Skeletal muscle cell (primary cell): ENCODE results near the gene BIN1.
"Not testable (repeated sequence)": the region's sequence is repeated elsewhere in the genome, so short reads cannot be mapped to it uniquely, and the experiment has no call there.

ENCODE experiments used
- DNase-seq: peaks from one replicate; pipeline ENCODE4 v3.0.0-alpha.2; 2010; ENCODE audit warnings: low read depth
- H3K4me3 ChIP-seq: 2 replicates; pipeline ENCODE4 v1.5.1; 2011; ENCODE audit warnings: low read depth, mild to moderate bottlenecking, control low read depth, low read length, moderate library complexity

The BIN1 gene

GRCh38 chr2:127041259-127041970 is 65.5 kb downstream of the BIN1 start:
- DNase-seq: no peak
- no peak overlapping the region for H3K4me3 ChIP-seq

DNA sequence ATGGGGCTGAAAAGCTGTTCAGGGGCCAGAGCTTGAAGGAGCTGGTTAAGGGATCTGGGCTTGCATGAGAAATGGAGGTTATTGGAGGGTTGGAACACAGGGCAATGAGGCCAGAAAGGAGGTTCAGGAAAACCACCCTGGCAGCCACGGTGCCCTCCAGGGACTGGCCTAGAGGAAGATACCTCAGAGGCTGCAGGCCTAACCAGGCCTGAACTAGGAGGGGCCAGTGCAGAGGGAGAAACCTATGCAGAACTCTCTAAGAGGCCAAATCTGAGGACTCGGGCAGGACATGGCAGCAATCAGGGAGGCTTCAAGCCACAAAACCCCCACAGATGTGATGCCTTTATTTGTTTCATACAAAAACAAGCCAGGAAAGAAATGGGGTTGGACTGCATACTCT is 66.8 kb downstream of the BIN1 start:
- H3K4me3 ChIP-seq: no peak overlapping the region
- no peak for DNase-seq

- H3K4me3 ChIP-seq: no peak overlapping the region
- DNase-seq: no peak
These were observed 67.4 kb downstream of the BIN1 start for GRCh38 chr2:127039387-127040031.

GRCh38 chr2:127037476-127037875 is 69.5 kb downstream of the BIN1 start:
- DNase-seq: no peak
- H3K4me3 ChIP-seq: no peak overlapping the region

DNA sequence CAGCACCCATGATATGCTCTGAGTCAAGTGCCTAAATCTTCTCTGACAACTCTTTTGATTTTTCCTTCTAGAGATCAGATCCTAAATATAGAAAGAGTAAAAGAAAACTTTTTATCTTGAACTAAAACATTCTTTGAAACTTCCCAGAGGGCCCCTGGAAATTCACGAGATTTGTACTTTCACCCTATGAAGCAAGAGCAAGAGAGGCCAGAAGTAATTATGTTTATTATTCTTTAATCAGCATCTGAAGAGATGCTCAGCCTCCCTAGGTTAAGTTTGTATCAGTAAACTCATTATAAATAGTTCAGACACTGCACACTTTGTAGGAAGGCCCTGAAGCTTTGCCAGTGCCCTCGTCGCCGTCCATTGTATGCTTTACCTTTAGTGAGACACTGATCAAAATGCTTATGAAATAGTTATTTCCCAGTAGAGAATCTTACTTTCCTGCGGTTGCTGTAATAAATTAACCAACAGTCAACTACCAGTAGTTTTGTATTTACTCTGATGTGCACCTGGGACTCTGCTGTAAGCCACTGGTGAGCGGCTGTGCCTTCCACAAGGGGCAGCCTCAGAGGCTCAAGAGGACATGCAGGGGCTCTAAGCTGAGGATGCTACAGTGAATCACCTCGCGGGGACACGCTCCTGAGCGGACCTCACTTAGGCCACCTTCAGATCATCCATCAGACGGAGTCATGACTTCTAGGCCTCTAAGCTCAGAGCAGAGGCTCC is 71.9 kb downstream of the BIN1 start:
- H3K4me3 ChIP-seq: no peak overlapping the region
- no peak for DNase-seq

- no peak for DNase-seq
- no peak overlapping the region for H3K4me3 ChIP-seq
These were observed 72.9 kb downstream of the BIN1 start for GRCh38 chr2:127034051-127034450.

DNA sequence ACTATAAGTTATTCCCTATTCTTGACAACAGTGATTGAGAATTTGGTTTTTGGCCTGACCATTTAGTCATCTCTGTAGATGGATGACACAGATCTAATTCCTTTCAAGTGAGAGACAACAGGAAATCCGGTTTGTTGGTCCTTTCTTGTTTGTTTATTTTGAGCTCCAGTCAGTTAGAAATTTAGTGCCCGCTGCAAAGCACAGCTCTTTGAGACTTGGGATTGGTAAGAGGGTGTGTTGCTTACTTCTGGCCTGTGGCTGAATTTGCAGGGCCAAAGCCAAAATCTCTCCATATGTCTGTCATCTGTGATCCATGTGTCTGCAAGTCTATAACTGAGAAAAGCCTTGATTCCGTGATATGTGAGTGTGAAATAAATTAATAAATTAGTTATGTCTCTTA is 74.3 kb downstream of the BIN1 start:
- H3K4me3 ChIP-seq: no peak overlapping the region
- no peak for DNase-seq

DNA sequence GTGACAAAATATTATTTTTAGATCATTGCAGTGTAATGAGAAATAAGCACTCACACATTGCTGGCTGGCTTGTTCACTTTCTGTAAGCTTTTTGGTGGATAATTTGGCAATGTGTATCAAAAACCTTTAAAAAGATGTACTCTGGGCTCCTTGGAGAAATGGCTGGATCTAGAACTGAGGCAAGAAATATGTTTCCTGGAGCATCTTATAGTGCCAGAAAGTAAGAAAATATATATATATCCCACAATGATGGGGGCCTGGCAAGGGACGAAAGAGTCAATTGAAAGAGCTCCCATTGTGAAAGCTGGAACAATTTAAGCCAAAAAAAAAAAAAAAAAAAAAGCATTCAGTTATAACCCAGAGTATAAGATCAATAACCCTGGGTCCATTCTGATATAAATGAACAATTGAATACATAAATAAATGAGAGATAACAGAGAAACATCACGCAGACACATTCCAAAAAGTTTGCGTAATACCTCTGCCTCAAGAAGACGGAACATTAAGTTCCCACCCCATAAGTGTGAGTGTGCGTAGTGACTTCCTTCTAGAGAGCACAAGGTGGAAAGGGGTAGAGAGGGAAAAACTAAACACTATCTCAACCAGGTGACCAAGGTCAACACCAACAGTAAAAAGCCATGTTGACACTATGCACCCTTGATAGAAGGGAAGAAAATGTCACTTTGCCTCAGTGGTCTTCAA is 77.5 kb downstream of the BIN1 start:
- H3K4me3 ChIP-seq: no peak overlapping the region
- no peak for DNase-seq

DNA sequence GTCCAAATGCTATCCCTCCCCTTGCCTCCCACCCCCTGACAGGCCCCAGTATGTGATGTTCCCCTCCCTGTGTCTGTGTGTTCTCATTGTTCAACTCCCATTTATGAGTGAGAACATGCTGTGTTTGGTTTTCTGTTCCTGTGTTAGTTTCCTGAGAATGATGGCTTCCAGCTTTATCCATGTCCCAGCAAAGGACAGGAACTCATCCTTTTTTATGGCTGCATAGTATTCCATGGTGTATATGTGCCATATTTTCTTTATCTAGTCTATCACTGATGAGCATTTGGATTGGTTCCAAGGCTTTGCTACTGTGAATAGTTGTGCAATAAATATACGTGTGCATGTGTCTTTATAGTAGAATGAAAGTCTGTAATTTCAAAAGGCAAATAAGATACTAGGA is 78.2 kb downstream of the BIN1 start:
- not testable (repeated sequence) for H3K4me3 ChIP-seq, DNase-seq

DNA sequence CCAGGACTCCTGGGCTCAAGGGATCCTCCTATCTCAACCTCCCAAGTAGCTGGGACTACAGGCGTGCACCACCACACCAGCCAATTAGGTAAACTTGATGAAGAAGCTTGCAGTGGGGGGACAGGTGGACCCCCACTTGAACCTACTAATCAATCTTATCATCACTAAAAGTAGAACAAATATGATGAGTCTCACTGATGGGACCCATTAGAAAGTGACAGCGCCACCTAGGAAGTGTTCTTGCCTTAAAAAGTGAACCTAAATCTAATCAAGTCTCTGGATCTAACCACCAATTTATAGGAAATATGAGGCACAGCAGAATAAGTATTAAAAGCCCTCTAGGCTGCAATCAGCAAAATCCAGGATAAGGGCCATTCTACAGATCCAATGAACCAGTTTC is 79.2 kb downstream of the BIN1 start:
- DNase-seq: no peak
- H3K4me3 ChIP-seq: no peak overlapping the region

DNA sequence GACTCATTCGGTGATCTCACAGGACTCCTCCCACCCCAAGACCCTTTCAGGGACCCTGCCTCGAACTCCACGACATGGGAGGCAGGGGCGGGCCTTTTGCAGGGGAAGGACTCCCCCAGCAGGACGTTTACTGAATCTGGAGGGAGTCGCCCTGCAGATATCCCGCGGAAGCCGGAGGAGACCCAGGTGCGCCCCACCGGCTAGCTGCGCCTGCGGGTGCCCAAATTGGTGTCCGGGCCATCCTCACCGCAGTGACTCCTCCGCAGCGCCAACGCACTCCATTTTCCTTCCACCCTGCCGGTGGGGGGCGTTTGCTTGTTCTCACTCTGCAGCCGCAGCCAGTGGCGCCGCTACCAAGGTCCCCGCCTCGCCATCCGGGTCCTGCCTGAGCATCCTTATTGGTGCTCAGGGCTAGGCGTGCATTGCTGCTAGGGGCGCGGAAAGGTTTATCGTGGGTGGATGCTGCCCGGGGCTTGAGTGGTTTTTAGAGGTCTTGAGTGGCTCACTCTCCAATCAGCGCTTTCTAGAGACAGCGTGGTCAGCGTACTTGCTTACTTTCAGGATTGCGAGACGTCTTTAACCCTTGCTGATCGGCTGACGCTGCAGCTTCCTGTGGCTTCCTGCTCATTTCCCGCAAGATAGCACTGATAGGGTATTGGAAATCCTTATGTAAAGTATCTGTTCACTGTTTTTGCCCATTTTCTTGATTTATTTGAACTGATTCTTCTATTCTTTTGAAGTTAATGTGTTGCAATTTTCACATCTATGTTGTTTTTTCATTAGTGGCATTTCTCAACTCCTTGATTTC is 81.4 kb downstream of the BIN1 start:
- peak overlapping the region; percentile 54 for H3K4me3 ChIP-seq
- DNase-seq: peak; percentile 77

- H3K4me3 ChIP-seq: peak overlapping the region; percentile 54
- no peak for DNase-seq
These were observed 82.1 kb downstream of the BIN1 start for GRCh38 chr2:127024769-127025358.

DNA sequence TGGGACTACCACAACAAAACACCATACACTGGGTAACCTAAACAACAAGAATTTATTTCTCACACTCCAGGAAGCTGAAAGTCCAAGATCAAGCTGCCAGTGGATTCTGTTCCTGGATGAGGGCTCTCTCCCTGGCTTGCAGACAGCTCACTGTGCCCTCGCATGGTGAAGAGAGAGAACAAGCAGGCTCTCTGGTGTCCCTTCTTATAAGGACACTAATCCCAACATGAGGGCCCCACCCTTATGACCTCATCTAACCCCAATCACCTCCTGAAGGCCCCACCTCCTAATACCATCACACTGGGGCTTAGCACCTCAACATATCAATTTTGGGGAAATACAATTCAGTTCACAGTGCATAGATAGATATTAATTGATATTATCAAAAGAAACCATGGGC is 83.5 kb downstream of the BIN1 start:
- H3K4me3 ChIP-seq: no peak overlapping the region
- DNase-seq: no peak

DNA sequence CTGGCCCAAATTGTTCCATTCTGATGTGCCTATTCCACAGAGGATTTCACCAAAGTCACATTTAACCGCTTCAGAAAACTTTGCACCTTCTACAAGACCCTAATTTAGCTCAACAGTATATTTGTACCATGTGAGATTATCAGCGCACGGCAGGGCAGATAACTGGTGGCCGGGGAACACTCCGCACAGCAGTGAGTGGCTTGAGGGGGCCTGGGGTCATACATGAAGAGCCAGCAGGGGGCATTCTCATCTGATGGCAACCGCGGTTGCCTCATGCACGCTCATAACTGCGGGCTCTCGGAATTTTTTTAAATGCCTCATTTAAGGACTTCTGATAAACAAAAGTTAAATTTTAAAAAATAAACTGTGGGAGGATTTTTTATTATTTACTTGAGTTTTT is 84.1 kb downstream of the BIN1 start:
- no peak for DNase-seq
- no peak overlapping the region for H3K4me3 ChIP-seq

GRCh38 chr2:127020536-127020935 is 86.4 kb downstream of the BIN1 start:
- H3K4me3 ChIP-seq: no peak overlapping the region
- no peak for DNase-seq

DNA sequence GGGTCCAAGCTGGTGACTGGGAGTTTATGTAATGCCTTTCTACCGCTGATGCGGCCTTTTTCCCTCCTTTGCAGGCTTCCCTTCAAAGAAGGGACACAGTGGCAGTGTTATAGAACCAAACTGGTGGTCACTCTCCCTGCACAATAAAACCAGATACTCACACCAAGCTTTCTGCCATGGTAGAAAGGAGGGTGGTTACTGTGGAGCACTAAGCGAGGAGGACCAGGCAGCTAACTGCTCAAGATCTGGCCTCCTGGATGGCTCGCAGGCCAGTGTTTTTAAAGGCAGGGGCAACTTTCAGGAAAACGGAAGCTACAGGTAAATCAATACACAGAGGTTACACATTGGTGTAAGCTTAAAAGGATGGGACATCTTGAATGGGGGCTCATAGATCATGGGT is 89.4 kb downstream of the BIN1 start:
- no peak overlapping the region for H3K4me3 ChIP-seq
- no peak for DNase-seq

DNA sequence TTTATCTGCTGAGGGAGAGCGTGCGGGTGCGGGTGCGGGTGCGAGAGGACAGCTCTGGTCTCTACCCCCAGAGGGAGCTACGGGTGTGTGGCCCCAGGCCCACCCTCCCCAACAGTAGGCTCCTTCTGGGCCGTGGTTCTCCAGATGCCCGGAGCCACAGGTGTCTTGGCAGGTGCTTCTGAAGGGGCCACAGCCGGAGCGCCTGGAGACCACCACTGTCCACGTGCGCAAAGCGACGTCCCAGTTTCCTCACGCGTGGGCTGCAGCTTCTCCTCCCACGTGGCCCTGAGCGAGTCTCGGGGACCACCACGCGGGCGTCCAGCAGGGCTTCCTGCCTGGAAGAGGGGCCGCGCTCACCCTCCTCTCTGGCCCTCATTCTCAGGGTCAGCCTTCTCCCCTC is 90.6 kb downstream of the BIN1 start:
- no peak overlapping the region for H3K4me3 ChIP-seq
- no peak for DNase-seq

- H3K4me3 ChIP-seq: no peak overlapping the region
- no peak for DNase-seq
These were observed 91.6 kb downstream of the BIN1 start for GRCh38 chr2:127015106-127015910.
